Kidney (tissue), 14 donors: ENCODE data around the gene TMEM258. TPM values are rescaled to one million over a fixed set of nuclear protein-coding genes. Genes with fewer than 3 reads are reported as not detected.

Experiments
- DNase-seq, 5 donors: peaks; one replicate each; pipeline ENCODE4 v3.0.0-alpha.2; 2013 to 2020
- FAIRE-seq: peaks from 2 replicates; lab custom pipeline; 2012; peaks lifted over from hg19 to GRCh38; lab: Jason Lieb, UNC
- H3K27ac ChIP-seq, 2 donors: one replicate each; pipeline ENCODE4 v1.7.0; 2013; ENCODE audit warnings: low read depth in 2 of 2, low read length in 2 of 2, inconsistent platforms in 1 of 2
- H3K27me3 ChIP-seq: one replicate; pipeline ENCODE4 v1.7.1; 2013; ENCODE audit warnings: low read length, inconsistent platforms; ENCODE audit not compliant: control insufficient read depth, insufficient read depth
- H3K36me3 ChIP-seq, 3 donors: one replicate each; pipeline versions ENCODE4 v1.7.0 to v1.7.1; 2013; ENCODE audit warnings: low read length in 3 of 3, control low read depth in 1 of 3, inconsistent platforms in 1 of 3; ENCODE audit not compliant: insufficient read depth in 3 of 3, control insufficient read depth in 2 of 3
- H3K4me1 ChIP-seq, 3 donors: one replicate each; pipeline versions ENCODE4 v1.7.0 to v1.7.1; 2013; ENCODE audit warnings: low read length in 3 of 3, inconsistent platforms in 1 of 3, low read depth in 1 of 3; ENCODE audit not compliant: control insufficient read depth in 2 of 3, insufficient read depth in 2 of 3
- H3K4me3 ChIP-seq, 3 donors: one replicate each; pipeline versions ENCODE4 v1.7.0 to v1.8.1; 2013; ENCODE audit warnings: low read length in 3 of 3, control low read depth in 1 of 3, inconsistent platforms in 1 of 3
- H3K9ac ChIP-seq, 3 donors: one replicate each; pipeline versions ENCODE4 v1.7.0 to v1.7.1; 2013; ENCODE audit warnings: low read length in 3 of 3, control low read depth in 1 of 3, inconsistent platforms in 1 of 3
- H3K9me3 ChIP-seq, 3 donors: one replicate each; pipeline versions ENCODE4 v1.7.0 to v1.7.1; 2013; ENCODE audit warnings: low read length in 3 of 3, control low read depth in 1 of 3, inconsistent platforms in 1 of 3; ENCODE audit not compliant: control insufficient read depth in 2 of 3, insufficient read depth in 1 of 3
- CTCF ChIP-seq: IDR thresholded peaks from 3 replicates; pipeline ENCODE4 v1.5.1; 2012; ENCODE audit warnings: mild to moderate bottlenecking, moderate library complexity, borderline replicate concordance; ENCODE audit not compliant: insufficient read depth; ENCODE audit errors: extremely low read depth
- intact Hi-C: fragments of 100-400 bp; cut with DNase I; formaldehyde crosslinking; loops from one replicate; pipeline ENCODE4 v1.11.1; 2022
- polyA plus RNA-seq: library from polyadenylated mRNA; stranded (reverse); fragments of 350-450 nt; fragmentation: Illumina TruSeq; extraction: RNeasy Lipid Tissue Mini Kit (QIAGEN cat#74804); gene quantifications from one replicate; pipeline ENCODE4 v1.2.3, GENCODE V29; 2014; ENCODE audit warnings: low read depth, low replicate concordance; ENCODE audit not compliant: insufficient read depth
- total RNA-seq: library from RNA; stranded (reverse); fragmentation: NEBNext Ultra II Directional; extraction: Animal tissue kit (Norgen Biotek cat#: 25700); gene quantifications from one replicate; pipeline ENCODE4 v1.2.1, GENCODE V29; 2021
- donor health status: control.
- donor health status: control.
- donor health status: control.
- donor health status: control.
- donor health status: control.
- donor health status: DM: yes; HTN: yes; CAD: no.
- donor health status: Normal renal cell carcinoma (clear cell type).

TMEM258 gene
- total and polyA plus RNA-seq, 2 donors from 2014 or later = 92.1 to 228 TPM

DNA sequence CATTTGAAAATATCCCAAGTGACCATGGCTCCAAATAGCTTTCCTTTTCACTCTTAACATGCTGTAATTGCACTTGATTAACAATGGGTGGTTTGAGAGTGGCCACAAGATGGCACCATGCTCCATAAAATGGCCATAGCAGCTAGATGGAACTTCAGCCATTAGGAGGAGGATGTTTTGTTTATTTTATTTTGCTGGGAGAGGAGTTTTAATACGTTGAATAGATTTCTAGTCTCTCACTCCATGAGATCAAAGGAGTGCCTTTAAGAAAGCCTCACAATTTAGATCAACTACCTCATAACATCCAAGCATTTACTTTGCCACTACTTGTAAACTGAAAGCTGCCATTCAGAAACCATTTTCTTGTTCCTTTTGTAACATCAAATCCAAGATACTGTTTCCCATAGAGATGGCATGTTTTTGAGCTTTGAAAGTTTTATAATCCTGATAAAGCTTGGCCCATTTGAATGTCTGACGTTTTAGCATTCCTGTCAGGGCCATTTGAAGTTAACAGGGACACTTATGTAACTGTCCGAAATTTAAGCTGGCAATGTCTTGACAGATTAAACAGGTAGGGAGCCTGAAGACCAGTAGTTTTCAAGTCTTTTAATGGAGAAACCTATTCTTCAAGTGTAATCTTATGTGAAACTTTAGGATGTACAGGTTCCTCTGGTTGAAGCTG, 5.0 kb upstream of the TMEM258 start:
- Histone ChIP-seq H3K36me3 (no peaks in the 10 kb centered on the region), H3K27ac (peak overlapping the region in 1 of 2 donors; percentile 2), H3K9ac (peak overlapping the region in 1 of 3 donors; percentile 36), H3K27me3 (no peaks in the 10 kb centered on the region), H3K4me1 (peaks cover 0 to 11% (median 9%) of the 10 kb centered on the region in 3 donors), H3K9me3 (no peaks in the 10 kb centered on the region), H3K4me3 (peak overlapping the region in 1 of 3 donors; percentile 3)
- TF ChIP-seq CTCF = peak; percentile 97
- intact Hi-C loops = no loop called here
- DNase-seq (peak in 3 of 5 donors; percentile 80 to 93 (median 91)), FAIRE-seq (peak; percentile 51)

- intact Hi-C loops = no loop called here
- H3K27ac ChIP-seq = no peak overlapping the region
- H3K4me1 ChIP-seq = peaks cover 3 to 13% (median 11%) of the 10 kb centered on the region in 3 donors
- no peak for FAIRE-seq
- DNase-seq = no peak
- H3K4me3 ChIP-seq = no peak overlapping the region
- no peak for TF ChIP-seq CTCF
- no peaks in the 10 kb centered on the region for H3K27me3 ChIP-seq
- no peaks in the 10 kb centered on the region for H3K36me3 ChIP-seq
- H3K9me3 ChIP-seq = no peaks in the 10 kb centered on the region
- H3K9ac ChIP-seq = no peak overlapping the region
These were observed 3.6 kb upstream of the TMEM258 start for GRCh38 chr11:61795876-61796526.

GRCh38 chr11:61795459-61795858, 3.1 kb upstream of the TMEM258 start:
- Histone ChIP-seq H3K9me3 (no peaks in the 10 kb centered on the region), H3K9ac (no peak overlapping the region), H3K4me3 (no peak overlapping the region), H3K4me1 (peaks cover 3 to 13% (median 11%) of the 10 kb centered on the region in 3 donors), H3K27me3 (no peaks in the 10 kb centered on the region), H3K27ac (no peak overlapping the region), H3K36me3 (no peaks in the 10 kb centered on the region)
- TF ChIP-seq CTCF = no peak
- FAIRE-seq (no peak), DNase-seq (no peak)
- intact Hi-C loops = no loop called here
